ENCODE measurements around the gene RIC1. TPM values are rescaled to one million over a fixed set of nuclear protein-coding genes. Genes with fewer than 3 reads are reported as not detected.
"Not testable (repeated sequence)": the region's sequence is repeated elsewhere in the genome, so short reads cannot be mapped to it uniquely, and the experiment has no call there.

RIC1 gene
- total RNA-seq, 4 donors from 2014 or later, result 15.4 to 37.2 (median 27.6) TPM

GRCh38 chr9:5721279-5722087 is 92.6 kb downstream of the RIC1 start:
- peaks cover 0 to 3% (median 0%) of the 10 kb centered on the region in 3 donors for H3K9me3 ChIP-seq
- no peak overlapping the region for H3K4me3 ChIP-seq
- intact Hi-C loops (cut with DNase I), result no loop called here
- no peak for DNase-seq
- no peaks in the 10 kb centered on the region for H3K27me3 ChIP-seq
- 93 to 95% methylated on average over 18 of the region's 18 CpGs for WGBS, 2 donors
- TF ChIP-seq POLR2A (IDR thresholded peaks at IDR 0.05), result no peak
- TF ChIP-seq, protein P1, sequence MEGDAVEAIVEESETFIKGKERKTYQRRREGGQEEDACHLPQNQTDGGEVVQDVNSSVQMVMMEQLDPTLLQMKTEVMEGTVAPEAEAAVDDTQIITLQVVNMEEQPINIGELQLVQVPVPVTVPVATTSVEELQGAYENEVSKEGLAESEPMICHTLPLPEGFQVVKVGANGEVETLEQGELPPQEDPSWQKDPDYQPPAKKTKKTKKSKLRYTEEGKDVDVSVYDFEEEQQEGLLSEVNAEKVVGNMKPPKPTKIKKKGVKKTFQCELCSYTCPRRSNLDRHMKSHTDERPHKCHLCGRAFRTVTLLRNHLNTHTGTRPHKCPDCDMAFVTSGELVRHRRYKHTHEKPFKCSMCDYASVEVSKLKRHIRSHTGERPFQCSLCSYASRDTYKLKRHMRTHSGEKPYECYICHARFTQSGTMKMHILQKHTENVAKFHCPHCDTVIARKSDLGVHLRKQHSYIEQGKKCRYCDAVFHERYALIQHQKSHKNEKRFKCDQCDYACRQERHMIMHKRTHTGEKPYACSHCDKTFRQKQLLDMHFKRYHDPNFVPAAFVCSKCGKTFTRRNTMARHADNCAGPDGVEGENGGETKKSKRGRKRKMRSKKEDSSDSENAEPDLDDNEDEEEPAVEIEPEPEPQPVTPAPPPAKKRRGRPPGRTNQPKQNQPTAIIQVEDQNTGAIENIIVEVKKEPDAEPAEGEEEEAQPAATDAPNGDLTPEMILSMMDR (IDR thresholded peaks at IDR 0.05), result no peak
- no peak overlapping the region for H3K27ac ChIP-seq
- no peaks in the 10 kb centered on the region for H3K4me1 ChIP-seq
- H3K36me3 ChIP-seq, result peaks cover 0 to 67% (median 0%) of the 10 kb centered on the region in 3 donors

DNA sequence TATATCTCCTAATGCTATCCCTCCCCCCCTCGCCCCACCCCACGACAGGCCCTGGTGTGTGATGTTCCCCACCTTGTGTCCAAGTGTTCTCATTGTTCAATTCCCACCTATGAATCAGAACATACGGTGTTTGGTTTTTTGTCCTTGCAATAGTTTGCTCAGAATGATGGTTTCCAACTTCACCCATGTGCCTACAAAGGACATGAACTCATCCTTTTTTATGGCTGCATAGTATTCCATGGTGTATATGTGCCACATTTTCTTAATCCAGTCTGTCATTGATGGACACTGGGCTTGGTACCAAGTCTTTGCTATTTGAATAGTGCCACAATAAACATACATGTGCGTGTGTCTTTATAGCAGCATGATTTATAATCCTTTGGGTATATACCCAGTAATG is 93.8 kb downstream of the RIC1 start:
- H3K4me3 ChIP-seq; H3K27me3 ChIP-seq; intact Hi-C loops (cut with DNase I); H3K9me3 ChIP-seq; H3K27ac ChIP-seq; H3K4me1 ChIP-seq; DNase-seq: not testable (repeated sequence)
- whole genome bisulfite sequencing, 2 donors, result 100% methylated on average over 2 to 4 of the region's 4 CpGs
- peaks cover 0 to 67% (median under 1%) of the 10 kb centered on the region in 3 donors for H3K36me3 ChIP-seq

DNA sequence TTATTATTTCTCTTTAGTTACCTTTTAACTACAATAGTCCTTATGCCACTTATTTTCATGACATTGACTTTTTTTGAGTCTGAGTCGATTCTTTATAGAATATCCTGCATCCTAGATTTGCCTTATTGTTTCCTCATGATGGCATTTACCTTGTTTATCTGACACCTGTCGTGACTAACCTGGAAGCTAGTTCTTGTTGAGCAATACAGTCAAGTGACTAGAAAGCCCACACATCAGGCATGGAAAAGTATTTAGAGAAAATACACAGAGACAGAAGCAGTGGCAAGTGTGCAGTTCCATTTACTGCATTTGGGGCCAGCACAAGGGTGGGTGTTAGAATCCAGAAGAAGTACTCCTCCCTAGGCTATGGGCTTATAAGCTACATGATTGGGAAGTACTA is 106.2 kb downstream of the RIC1 start:
- no peaks in the 10 kb centered on the region for H3K27me3 ChIP-seq
- no peaks in the 10 kb centered on the region for H3K9me3 ChIP-seq
- H3K36me3 ChIP-seq, result peaks cover 0 to 87% (median 3%) of the 10 kb centered on the region in 3 donors
- no peak for TF ChIP-seq POLR2A (IDR thresholded peaks at IDR 0.05)
- TF ChIP-seq, protein P1 (IDR thresholded peaks at IDR 0.05), result no peak
- 90 to 96% methylated on average over 2 of the region's 2 CpGs for WGBS, 2 donors
- no peaks in the 10 kb centered on the region for H3K4me1 ChIP-seq
- H3K27ac ChIP-seq, result no peak overlapping the region
- H3K4me3 ChIP-seq, result no peak overlapping the region
- DNase-seq, result no peak
- intact Hi-C loops (cut with DNase I), result no loop called here

DNA sequence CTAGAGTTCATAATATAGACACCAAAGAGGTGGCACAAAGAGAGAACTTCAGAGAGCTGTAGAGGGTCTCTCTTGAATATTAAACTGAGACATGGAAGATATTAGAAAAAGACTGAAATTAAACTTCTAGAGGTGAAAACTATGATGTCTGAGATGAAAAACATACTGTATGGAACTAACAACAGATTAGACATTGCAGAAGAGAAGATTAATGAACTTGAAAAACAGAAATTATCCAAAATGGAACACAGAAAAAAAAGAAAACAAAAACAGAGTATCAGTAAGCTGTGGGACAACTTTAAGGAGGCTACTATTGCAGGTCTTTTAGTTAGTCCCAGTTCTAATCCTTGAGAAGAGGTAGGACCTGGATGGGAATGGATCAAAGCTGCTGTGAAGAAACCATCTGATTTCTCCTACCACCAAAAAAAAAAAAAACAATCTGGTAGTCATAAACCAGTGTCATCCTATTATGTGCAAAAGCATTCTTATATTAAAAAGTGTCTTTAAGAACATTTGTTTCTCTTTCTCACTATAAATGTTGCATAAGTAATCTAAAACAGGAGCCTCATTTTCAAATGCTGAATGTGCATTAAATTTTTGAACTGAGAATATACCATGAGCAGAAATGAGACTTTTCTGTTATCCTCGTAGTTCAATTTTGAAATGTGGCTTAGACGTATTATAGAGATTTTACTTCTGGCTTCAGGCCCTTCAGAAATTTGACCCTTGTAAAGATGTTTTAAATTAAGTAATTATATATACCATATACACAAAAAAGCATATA is 107.8 kb downstream of the RIC1 start:
- no peaks in the 10 kb centered on the region for H3K27me3 ChIP-seq
- TF ChIP-seq POLR2A (IDR thresholded peaks at IDR 0.05), result no peak
- TF ChIP-seq, protein P1 (IDR thresholded peaks at IDR 0.05), result no peak
- no peak overlapping the region for H3K4me3 ChIP-seq
- peaks cover 0 to 3% (median 0%) of the 10 kb centered on the region in 3 donors for H3K4me1 ChIP-seq
- DNase-seq, result no peak
- whole genome bisulfite sequencing, 2 donors, result 72 to 92% methylated on average over 2 of the region's 2 CpGs
- intact Hi-C loops (cut with DNase I), result no loop called here
- H3K36me3 ChIP-seq, result peaks cover 0 to 91% (median 3%) of the 10 kb centered on the region in 3 donors
- no peaks in the 10 kb centered on the region for H3K9me3 ChIP-seq
- no peak overlapping the region for H3K27ac ChIP-seq

DNA sequence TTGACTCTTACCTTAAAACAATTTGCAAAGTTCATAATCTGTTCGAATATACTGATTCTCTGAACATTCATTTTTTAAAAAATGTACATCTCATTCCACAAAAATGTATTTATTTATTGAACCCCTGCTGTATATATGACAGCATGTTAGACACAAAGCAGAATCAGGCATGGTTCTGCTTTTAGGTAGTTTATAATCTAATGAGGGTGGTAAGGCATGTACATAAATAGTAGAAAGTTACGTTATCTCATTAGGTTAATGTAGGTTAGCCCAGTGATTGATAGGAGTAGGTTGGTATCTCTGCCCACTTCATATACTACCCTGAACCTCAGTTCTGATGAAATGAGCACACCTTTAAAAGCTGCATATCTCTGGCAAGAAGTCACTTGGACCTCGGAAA is 114.2 kb downstream of the RIC1 start:
- H3K27ac ChIP-seq, result no peak overlapping the region
- no peak overlapping the region for H3K4me3 ChIP-seq
- H3K27me3 ChIP-seq, result no peaks in the 10 kb centered on the region
- no peak for TF ChIP-seq POLR2A (IDR thresholded peaks at IDR 0.05)
- TF ChIP-seq, protein P1 (IDR thresholded peaks at IDR 0.05), result no peak
- intact Hi-C loops (cut with DNase I), result no loop called here
- DNase-seq, result no peak
- WGBS, 2 donors, result 95 to 97% methylated on average over 3 of the region's 3 CpGs
- H3K36me3 ChIP-seq, result peaks cover 0 to 94% (median 19%) of the 10 kb centered on the region in 3 donors
- no peaks in the 10 kb centered on the region for H3K9me3 ChIP-seq
- H3K4me1 ChIP-seq, result peaks cover 0 to 7% (median 0%) of the 10 kb centered on the region in 3 donors
